ELR (cell line): ENCODE measurements around the gene DLG2.

Source experiments
- DNase-seq: peaks from one replicate; pipeline ENCODE4 v3.0.0-alpha.2; 2015; ENCODE audit warnings: low read depth

The DLG2 gene

GRCh38 chr11:83680321-83680720 lies 1946.8 kb downstream of the DLG2 start:
- DNase-seq, result no peak

- DNase-seq, result no peak
Observed at GRCh38 chr11:83678831-83679584, 1948.1 kb downstream of the DLG2 start.

- DNase-seq, result no peak
Observed at GRCh38 chr11:83677730-83678129, 1949.4 kb downstream of the DLG2 start.

DNA sequence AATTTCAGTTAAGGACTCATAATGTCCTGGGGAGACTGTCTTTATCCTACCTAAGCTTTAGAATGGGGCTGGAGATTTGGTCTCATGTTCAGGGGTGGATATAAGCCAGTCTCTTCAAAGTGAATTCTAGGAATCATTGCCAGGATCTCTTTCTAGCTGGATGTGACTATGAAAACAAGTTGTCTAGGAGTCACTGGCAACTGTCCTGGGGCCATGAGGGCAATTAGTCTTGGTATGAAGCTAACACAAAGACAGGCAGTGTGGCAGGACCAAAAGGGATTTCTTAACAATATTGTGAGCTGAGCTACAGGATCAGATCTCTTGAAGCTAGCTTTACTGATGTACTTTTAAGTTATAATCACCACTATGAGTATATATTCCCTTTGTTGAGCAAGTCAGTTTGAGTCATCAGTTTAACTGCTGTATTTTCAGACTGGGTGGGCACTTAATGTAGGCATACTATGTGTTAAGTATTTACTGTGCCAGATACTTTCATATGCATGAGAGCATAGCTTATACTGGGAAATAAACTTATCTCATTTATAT lies 1951.0 kb downstream of the DLG2 start:
- no peak for DNase-seq

- DNase-seq, result no peak
Observed at GRCh38 chr11:83674102-83674896, 1952.8 kb downstream of the DLG2 start.

DNA sequence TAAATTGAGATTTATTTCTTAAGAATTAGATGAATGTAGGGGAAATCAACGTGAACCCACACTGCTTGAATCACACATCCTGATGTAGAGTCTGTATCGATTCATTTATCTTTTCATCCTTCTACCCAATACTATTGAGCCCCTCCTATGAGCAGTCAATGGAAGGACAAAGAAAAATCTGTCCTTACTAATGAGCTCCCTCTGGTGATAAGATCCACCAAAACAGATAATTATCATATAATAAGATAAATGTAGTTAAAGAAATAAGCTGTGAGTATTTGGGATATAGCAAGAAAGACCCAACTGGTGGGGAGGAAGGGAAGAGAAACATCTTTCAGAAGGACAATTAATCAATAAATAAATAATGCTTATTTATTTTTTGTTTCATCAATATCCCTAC lies 1955.9 kb downstream of the DLG2 start:
- peak; percentile 10 for DNase-seq

DNA sequence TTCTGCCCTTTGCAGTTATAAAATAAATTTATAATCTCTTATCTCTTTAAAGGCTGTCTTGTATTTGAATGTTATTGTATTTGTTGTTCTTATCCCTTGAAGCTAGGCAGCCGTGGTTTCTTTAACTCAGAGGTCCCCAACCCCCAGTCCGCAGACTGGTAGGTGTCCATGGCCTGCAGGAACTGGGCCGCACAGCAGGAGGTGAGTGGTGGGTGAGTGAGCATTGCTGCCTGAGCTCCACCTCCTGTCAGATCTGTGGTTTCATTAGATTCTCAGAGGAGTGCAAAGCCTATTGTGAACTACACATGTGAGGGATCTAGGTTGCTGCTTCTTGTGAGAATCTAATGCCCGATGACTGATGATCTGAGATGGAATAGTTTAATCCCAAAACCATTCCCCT lies 1961.0 kb downstream of the DLG2 start:
- no peak for DNase-seq

DNA sequence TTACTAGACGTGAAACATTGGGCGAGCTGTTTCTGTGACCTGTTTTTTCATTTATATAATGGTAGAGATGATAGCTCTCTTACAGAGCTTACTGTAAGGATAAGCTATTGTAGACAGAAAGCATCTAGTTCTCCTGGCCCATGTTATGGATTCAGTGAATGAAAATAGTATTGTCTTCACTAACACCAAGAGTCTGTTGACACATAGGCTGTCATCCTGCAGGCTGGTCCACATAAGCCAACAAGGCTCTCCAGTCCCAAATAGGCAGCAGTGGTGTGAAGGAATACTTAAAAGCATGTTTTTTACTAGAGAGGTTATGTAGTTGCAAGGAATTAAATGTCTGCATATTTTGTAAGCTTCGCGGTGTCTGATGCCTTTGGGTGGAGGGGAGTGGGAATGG lies 1963.2 kb downstream of the DLG2 start:
- no peak for DNase-seq

DNA sequence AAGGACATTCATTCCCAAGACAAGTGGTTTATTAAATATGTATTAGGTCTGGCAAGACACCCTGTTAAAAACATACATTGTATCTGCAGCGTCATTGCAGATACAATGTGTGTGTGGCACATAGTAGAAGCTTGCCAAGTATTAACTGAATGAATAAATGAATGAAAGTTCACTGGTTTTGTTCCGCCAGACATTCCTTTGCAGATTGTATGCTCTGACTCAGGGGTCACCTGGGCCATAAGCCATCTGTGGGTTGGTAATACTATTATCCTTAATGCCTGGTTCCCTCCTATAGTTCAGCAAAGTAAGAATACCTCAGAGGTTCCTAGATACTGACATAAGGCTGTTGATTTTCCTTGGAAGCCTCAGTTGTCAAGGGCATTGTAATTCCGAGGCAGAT lies 1963.7 kb downstream of the DLG2 start:
- DNase-seq, result no peak

- no peak for DNase-seq
Observed at GRCh38 chr11:83662494-83662893, 1964.7 kb downstream of the DLG2 start.

DNA sequence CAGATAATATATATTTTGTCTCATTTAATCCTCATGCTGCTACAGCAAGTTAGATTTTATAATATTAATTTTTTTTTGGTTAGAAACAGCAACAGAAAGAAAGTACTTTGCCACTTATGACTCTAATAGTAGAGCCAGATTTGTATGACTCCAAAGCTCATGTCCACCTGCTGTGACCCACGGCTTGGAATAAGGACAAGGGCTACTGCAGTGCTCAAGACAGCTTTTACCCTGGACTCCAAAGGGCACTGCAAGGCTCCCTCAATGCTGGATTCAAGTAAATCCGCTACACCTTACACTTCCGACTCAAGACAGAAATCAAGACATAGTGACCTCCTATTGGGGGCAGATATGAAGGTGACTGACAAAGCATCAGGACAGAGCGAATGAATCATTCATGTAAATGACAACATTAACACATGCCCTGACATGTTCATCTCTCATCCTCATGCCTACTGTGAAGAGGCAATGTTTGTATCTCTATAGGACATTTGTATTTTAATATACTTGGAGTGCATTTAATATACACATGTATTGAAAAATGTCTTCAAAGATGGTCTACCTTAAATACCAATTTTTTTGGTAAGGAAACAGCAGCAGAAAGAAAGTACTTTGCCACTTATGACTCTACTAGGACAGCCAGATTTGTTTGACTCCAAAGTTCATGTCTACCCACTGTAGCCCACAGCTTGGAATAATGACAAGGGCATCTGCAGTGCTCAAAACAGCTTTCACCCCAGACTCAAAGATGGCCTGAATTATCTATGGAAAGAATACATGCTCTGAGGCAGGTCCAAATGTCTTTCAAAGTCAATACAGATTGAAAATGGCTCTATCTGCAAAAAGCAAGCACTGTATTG lies 1965.4 kb downstream of the DLG2 start:
- no peak for DNase-seq

GRCh38 chr11:83659466-83659865 lies 1967.7 kb downstream of the DLG2 start:
- DNase-seq, result no peak

DNA sequence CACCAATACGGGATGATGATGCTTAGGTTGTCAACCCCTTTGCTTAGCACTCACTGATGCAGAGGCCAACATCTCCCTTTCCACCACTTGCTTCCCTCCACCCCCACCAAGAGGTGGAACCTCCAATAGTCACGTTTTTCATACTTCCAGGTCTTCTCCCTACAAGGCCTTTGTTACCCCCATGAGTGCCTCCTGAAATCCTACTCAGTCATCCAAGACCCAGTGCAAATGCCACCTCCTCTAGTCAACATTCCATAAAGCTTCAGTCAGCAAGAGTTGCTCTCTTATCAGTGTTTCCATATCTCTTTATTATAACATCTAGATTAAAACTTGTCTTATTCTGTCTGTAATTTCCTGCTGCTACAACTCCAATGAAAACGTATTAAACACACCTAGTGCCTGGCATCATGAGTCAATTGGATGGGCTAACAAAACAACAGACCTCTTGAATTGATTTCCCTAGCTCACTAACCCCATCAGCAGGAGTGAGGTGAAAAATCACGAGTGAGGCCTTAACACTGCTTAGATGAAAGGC lies 1970.3 kb downstream of the DLG2 start:
- no peak for DNase-seq

GRCh38 chr11:83655976-83656375 lies 1971.2 kb downstream of the DLG2 start:
- DNase-seq, result no peak

DNA sequence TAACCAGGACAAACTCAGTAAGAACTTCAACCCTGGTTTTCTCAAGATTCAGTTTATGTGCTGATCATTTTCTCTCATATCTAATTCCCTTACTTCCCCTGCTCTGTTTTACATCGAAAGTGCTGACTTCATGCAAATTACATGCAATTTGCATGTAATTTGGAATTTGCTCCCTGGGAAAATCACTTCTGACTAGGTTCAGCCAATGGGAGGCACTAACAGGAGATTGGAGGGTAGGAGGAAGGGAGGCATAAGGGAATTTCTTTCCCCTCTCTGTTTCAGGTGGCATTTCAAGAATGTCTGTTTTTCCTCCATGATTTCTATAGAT lies 1977.7 kb downstream of the DLG2 start:
- DNase-seq, result no peak

DNA sequence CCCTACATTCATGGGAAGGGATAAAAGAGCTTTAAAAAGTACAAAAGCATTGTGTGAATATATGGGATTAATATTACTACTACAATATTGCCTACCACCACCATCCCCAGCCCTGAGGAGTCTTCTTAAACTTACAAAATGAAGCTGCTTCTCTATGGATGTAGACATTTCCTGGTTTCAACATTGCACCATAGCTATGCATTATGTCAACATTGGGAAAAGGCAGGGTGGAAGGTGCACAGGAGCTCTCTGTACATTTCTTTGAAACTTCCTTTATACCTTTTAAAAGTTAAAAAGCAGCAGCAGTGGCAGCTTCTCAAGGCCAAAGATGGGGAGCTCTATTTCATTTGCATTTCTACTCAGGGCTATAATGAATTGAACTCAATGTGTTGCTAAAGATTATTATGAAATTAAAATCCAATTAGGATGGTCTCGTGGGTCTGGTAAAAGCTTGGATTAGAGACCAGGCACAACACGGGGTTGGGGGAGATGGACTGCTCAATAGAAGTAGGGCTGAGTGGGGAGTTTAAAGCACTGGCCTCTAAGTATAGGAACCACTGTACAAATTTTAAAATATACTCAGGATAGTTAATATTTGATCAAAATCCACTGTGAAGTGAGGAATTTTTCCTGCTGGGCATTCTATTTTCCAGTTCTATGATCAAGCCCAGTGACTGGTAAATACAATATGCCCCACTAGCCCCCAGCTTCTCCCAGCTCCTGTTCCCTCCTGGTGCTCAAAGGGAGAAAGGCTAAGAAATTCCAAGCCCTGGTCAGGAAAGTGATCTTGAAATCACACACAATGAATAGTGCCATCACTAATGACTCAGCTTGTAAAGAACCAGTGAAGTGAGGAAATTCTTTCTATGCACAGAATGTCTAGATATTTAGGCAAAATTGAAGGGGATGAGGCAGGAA lies 1978.3 kb downstream of the DLG2 start:
- DNase-seq, result no peak

- DNase-seq, result no peak
Observed at GRCh38 chr11:83645561-83645960, 1981.6 kb downstream of the DLG2 start.

- no peak for DNase-seq
Observed at GRCh38 chr11:83643115-83643514, 1984.0 kb downstream of the DLG2 start.

GRCh38 chr11:83642500-83642899 lies 1984.6 kb downstream of the DLG2 start:
- no peak for DNase-seq

- no peak for DNase-seq
Observed at GRCh38 chr11:83641511-83641910, 1985.6 kb downstream of the DLG2 start.
